Breast epithelium (tissue), 4 donors: ENCODE results near the gene SPIRE1. TPM values are rescaled to one million over a fixed set of nuclear protein-coding genes. Genes with fewer than 3 reads are reported as not detected.

Experiments
- DNase-seq, 2 donors: peaks; one replicate each; pipeline ENCODE4 v3.0.0-alpha.2; 2019; ENCODE audit warnings: low spot score in 2 of 2
- H3K27ac ChIP-seq, 2 donors: fragments of 200-600 bp; sonication (generic) in 1 of 2; one replicate each; pipeline ENCODE4 v1.5.1; 2016 to 2019; ENCODE audit warnings: mild to moderate bottlenecking in 1 of 2
- H3K27me3 ChIP-seq, 2 donors: fragments of 200-600 bp; sonication (generic) in 1 of 2; one replicate each; pipeline versions ENCODE4 v1.5.1 to v1.6.0; 2017 to 2019; ENCODE audit warnings: control low read depth in 1 of 2, mild to moderate bottlenecking in 1 of 2
- H3K36me3 ChIP-seq: fragments of 200-600 bp; one replicate; pipeline ENCODE4 v1.5.1; 2019
- H3K4me1 ChIP-seq, 2 donors: fragments of 200-600 bp; sonication (generic); one replicate each; pipeline ENCODE4 v1.5.1; 2016 to 2019; ENCODE audit warnings: control low read depth in 1 of 2
- H3K4me3 ChIP-seq, 3 donors: fragments of 200-600 bp; sonication (generic); 1 replicate in 2 of 3; 2 replicates in 1 of 3; pipeline ENCODE4 v1.5.1; 2016 to 2019; ENCODE audit warnings: mild to moderate bottlenecking in 3 of 3, moderate library complexity in 2 of 3
- H3K9me3 ChIP-seq, 2 donors: fragments of 200-600 bp; sonication (generic) in 1 of 2; one replicate each; pipeline ENCODE4 v1.5.1; 2016 to 2019; ENCODE audit warnings: control low read depth in 1 of 2
- POLR2A ChIP-seq: fragments of 450-650 bp; IDR thresholded peaks from one replicate; pipeline ENCODE4 v1.6.1; 2016; ENCODE audit warnings: antibody characterized with exemption, mild to moderate bottlenecking, moderate library complexity
- POLR2AphosphoS5 ChIP-seq, 3 donors: sonication (generic); formaldehyde crosslinking; IDR thresholded peaks; one replicate each; pipeline ENCODE4 v1.6.1; 2017; ENCODE audit warnings: antibody characterized with exemption in 3 of 3
- intact Hi-C: fragments of 100-400 bp; cut with DNase I; formaldehyde crosslinking; loops from one replicate; pipeline ENCODE4 v1.15.1; 2023; ENCODE audit warnings: low total_unique reads
- total RNA-seq, 3 donors: library from RNA; depleted of rRNA; stranded (reverse); fragments of >200 nt; gene quantifications; one replicate each; pipeline ENCODE4 v1.1.0, GENCODE V29; 2016
- TF ChIP-seq, protein P1 (sequence below), 3 donors: fragments of 450-650 bp; IDR thresholded peaks; one replicate each; pipeline ENCODE4 v1.5.1; 2016 to 2017; ENCODE audit warnings: antibody characterized with exemption in 3 of 3, mild to moderate bottlenecking in 3 of 3, moderate library complexity in 3 of 3

The SPIRE1 gene
- total RNA-seq, 3 donors from 2014 or later, result 24.3 to 38.5 (median 25.9) TPM

DNA sequence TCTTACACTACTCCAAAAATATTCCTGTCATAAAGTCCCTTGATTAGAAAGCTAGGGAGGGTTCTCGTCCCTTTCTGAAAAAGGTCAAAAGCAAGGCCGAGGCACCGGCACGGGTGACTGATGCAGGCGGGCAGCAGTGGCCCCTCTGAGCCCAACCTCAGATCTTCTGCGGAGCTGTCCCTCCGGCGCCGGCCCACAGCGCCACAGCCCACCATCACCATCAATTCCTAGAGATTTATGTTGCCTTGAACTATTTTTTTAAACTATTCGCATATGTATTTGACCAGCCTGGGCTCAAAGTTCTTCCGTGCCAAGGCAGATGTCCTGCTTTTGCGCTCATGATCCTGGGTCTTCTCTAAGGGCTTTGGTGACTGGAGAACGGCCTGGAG lies 223.4 kb downstream of the SPIRE1 start:
- no peak for DNase-seq
- peaks cover 0 to 3% of the 10 kb centered on the region in 2 donors for H3K9me3 ChIP-seq
- H3K27me3 ChIP-seq, result no peaks in the 10 kb centered on the region
- intact Hi-C loops, result no loop called here
- H3K27ac ChIP-seq, result no peak overlapping the region
- TF ChIP-seq POLR2AphosphoS5 (IDR thresholded peaks at IDR 0.05), result no peak
- TF ChIP-seq, protein P1, sequence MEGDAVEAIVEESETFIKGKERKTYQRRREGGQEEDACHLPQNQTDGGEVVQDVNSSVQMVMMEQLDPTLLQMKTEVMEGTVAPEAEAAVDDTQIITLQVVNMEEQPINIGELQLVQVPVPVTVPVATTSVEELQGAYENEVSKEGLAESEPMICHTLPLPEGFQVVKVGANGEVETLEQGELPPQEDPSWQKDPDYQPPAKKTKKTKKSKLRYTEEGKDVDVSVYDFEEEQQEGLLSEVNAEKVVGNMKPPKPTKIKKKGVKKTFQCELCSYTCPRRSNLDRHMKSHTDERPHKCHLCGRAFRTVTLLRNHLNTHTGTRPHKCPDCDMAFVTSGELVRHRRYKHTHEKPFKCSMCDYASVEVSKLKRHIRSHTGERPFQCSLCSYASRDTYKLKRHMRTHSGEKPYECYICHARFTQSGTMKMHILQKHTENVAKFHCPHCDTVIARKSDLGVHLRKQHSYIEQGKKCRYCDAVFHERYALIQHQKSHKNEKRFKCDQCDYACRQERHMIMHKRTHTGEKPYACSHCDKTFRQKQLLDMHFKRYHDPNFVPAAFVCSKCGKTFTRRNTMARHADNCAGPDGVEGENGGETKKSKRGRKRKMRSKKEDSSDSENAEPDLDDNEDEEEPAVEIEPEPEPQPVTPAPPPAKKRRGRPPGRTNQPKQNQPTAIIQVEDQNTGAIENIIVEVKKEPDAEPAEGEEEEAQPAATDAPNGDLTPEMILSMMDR (IDR thresholded peaks at IDR 0.05), result no peak
- TF ChIP-seq POLR2A, result no peak
- H3K36me3 ChIP-seq, result no peaks in the 10 kb centered on the region
- no peaks in the 10 kb centered on the region for H3K4me1 ChIP-seq
- H3K4me3 ChIP-seq, result no peak overlapping the region

DNA sequence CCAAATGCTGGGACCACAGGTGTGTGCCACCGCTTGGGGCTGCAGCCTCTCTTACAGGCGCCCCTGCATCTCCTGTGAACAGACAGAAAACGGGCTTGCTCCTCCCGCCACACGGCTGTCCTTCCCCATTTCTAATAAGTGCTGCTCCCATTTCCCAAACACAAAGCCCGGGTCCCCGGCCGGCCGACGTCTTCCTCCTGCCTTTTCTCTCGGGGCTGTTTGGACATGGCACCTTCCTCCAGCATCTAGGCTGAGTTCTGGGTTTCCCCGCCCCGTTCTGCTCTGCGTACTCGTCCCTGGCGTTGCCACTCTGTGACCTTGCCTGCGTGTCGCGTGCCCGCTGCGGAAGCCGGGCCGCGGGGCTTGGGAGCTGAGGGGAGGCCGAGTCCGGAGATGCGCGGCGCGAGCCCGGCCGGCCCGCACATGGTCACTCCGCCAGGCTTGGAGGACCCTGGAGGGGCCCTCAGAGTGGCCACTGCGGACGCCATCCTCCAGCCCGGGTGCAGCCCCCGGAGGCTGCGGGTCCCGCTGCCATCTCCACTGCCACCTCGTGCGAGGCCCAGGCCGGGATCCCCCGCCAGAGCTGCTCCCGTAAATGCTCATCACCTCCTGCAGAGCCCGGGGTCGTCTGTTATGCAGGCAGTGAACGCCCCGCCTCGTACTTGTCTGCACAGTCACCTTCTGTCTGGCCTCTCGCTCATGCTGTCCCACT lies 223.9 kb downstream of the SPIRE1 start:
- H3K27ac ChIP-seq, result no peak overlapping the region
- H3K4me3 ChIP-seq, result no peak overlapping the region
- no peaks in the 10 kb centered on the region for H3K4me1 ChIP-seq
- no peak for DNase-seq
- intact Hi-C loops, result no loop called here
- peaks cover 0 to 3% of the 10 kb centered on the region in 2 donors for H3K9me3 ChIP-seq
- no peaks in the 10 kb centered on the region for H3K36me3 ChIP-seq
- H3K27me3 ChIP-seq, result no peaks in the 10 kb centered on the region
- TF ChIP-seq POLR2A (no peak), POLR2AphosphoS5 (IDR thresholded peaks at IDR 0.05) (no peak)
- TF ChIP-seq, protein P1 (IDR thresholded peaks at IDR 0.05), result no peak

DNA sequence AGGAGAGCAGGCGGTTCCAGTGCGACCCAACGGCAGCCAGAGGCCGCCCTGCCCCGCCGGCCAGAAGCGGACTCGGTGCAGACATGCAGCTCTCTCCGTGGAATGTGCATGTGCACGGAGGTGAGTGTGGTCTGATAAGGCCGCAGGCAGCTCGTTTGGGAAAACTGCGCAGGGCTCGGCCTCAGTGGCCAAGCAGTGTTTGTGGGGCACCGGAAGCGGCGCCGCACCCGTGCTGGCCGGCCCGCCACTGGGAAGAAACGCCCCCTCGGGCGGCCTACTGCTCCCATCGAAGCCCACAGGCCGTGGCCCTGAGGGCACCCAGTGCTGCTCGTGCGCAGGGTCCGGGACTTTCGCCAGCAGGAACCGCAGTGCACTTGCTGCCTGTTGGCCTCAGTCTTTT lies 225.0 kb downstream of the SPIRE1 start:
- Histone ChIP-seq H3K4me3 (no peak overlapping the region), H3K4me1 (no peaks in the 10 kb centered on the region), H3K27me3 (no peaks in the 10 kb centered on the region), H3K27ac (no peak overlapping the region), H3K9me3 (peaks cover 3 to 5% of the 10 kb centered on the region in 2 donors), H3K36me3 (no peaks in the 10 kb centered on the region)
- intact Hi-C loops, result no loop called here
- TF ChIP-seq, protein P1 (IDR thresholded peaks at IDR 0.05), result no peak
- TF ChIP-seq POLR2AphosphoS5 (IDR thresholded peaks at IDR 0.05), result no peak
- no peak for TF ChIP-seq POLR2A
- no peak for DNase-seq

DNA sequence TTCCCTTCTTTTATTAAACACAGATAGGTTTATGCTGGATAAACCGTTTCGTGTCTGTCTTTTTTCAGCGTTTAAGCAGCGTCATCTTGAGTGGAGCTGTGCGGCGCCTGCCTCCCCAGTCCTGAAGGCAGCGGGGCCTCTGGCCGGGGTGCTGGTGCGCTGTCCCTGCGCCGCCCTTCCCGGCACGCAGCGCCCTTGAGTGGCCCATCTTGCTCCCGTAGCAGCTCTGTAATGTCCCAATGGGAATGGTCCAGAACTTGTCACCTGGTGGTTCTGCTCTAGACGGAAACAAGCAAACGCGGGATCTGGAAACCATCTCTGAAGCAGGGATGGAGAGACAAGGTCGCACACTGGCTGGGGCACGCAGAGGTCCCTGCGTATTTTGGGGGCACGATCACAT lies 225.7 kb downstream of the SPIRE1 start:
- no peak overlapping the region for H3K27ac ChIP-seq
- no peaks in the 10 kb centered on the region for H3K4me1 ChIP-seq
- H3K36me3 ChIP-seq, result no peaks in the 10 kb centered on the region
- H3K4me3 ChIP-seq, result no peak overlapping the region
- intact Hi-C loops, result no loop called here
- no peak for DNase-seq
- peaks cover 3 to 12% of the 10 kb centered on the region in 2 donors for H3K9me3 ChIP-seq
- TF ChIP-seq, protein P1 (IDR thresholded peaks at IDR 0.05), result no peak
- TF ChIP-seq POLR2A (no peak), POLR2AphosphoS5 (IDR thresholded peaks at IDR 0.05) (no peak)
- H3K27me3 ChIP-seq, result no peaks in the 10 kb centered on the region

DNA sequence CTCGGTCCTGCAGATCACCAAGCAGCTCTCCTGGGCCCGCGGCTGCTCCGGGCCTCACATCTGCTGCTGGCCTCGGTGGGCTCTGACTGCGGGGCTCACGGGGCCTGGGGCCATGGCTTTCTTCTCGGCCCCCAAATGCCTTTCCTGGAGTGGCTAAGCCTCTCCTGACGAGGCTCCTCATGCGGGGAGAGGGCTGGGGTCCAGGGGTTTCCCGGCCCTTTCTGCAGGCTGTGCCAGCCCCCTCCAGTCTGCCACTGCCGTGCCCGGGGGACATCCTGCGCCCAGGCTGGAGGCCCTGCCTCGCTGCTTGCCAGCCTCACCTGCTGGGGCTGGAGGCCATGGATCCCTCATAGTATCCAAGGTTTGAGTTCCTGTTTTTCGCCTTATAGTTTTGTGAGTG lies 226.3 kb downstream of the SPIRE1 start:
- H3K27ac ChIP-seq, result no peak overlapping the region
- no peaks in the 10 kb centered on the region for H3K36me3 ChIP-seq
- TF ChIP-seq POLR2A, result no peak
- DNase-seq, result no peak
- H3K27me3 ChIP-seq, result no peaks in the 10 kb centered on the region
- H3K4me3 ChIP-seq, result no peak overlapping the region
- H3K9me3 ChIP-seq, result peaks cover 3 to 13% of the 10 kb centered on the region in 2 donors
- no peaks in the 10 kb centered on the region for H3K4me1 ChIP-seq
- intact Hi-C loops, result no loop called here
